Measurements from ENCODE around the gene ST8SIA2.

The ST8SIA2 gene, protein sequence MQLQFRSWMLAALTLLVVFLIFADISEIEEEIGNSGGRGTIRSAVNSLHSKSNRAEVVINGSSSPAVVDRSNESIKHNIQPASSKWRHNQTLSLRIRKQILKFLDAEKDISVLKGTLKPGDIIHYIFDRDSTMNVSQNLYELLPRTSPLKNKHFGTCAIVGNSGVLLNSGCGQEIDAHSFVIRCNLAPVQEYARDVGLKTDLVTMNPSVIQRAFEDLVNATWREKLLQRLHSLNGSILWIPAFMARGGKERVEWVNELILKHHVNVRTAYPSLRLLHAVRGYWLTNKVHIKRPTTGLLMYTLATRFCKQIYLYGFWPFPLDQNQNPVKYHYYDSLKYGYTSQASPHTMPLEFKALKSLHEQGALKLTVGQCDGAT

DNA sequence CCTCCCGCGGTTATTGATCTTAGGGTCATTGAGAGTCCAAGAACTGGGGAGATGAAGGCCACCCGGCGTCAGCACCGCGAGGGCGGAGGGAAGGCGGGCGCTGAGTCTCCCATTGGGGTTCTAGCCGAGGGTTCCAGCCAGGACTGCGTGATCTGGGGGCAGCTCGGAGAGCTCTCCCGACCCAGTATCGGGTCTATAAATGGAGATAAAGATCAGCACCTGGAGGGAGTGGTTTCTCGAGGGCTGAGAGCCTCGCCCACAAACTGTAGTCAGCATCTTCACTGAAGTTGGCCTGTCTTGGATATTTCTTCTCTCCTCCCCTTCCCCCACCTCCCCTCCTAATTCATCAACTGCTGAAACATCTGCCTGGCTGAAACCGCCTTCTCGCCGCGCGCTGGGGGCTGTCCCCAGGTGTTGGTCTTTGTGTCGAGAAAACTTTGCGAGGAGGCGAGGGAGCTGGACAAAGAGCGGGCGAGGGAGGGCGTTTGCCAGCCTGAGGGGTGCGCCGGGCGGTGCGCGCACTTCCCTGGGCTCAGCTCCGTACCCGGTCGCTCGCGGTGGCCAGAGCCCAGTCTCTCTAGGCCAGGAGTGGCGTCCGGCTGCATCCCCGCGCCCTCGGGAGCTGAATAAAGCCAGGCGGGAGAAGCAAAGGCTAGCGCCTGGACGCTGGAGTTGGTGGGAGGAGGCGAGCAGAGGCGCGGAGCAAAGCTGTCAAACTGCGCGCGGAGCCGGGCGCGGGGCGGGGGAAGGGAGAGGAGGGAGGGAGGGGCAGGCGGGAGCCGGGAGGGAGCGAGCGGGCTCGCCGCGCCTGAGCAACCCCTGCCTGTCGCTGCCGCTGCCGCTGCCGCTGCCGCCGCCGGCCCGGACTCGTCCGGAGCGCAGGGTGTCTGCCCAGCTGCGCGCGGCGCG lies at the start of gene ST8SIA2:
Gene ST8SIA2, plus strand, starts transcription at position 811 of the 909 bp plus-strand sequence. CDS start 184 bp downstream, outside the sequence.
- Mint-ChIP-seq H3K27ac (no peak within 1 kb of the TSS), H3K4me1 (no peaks in the 10 kb centered on the region), H3K4me3 (peak within 1 kb of the TSS; percentile 24), H3K9me3 (no peaks in the 10 kb centered on the region), H3K36me3 (ENCODE audit: low read depth) (no peaks in the 10 kb centered on the region), H3K27me3 (peaks cover 62% of the 10 kb centered on the region)
- ATAC-seq (peak; percentile 38), DNase-seq (no peak)

DNA sequence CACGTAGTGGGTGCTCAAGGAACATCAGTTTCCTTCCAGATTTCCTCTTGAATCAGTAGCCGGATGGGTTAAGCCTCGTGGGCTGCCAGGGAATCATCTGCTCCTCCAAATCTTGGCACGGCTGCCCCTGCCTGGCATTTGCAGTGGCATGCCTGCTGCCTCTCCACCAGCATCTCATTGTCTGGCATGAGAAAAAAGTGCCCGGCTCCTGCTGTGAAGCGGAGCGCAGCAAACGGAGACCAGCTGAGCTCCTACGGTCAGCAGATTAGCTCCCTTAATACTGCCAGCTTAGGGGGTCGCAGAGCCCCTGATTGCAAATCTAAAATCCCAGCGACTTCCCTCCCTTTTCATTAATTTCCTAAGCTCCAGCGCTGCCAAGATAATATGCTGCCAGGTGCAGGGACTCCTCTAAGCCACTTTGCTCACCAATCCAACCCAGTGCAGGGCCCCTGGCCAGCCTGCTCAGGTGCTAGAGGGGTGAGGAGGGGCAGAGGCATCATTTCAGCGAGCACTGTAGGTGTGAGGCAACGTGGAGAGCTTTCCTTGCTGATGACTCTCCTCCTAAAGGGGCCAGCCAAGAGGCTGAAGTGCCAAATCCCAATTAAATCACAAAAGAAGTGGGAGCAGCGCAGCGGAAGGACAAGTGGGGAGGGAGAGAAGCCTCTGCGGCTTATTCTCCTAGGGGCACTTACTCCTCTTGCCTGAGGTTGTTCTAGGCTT lies 49.6 kb upstream of the ST8SIA2 start:
- no peaks in the 10 kb centered on the region for H3K36me3 Mint-ChIP-seq (ENCODE audit: low read depth)

DNA sequence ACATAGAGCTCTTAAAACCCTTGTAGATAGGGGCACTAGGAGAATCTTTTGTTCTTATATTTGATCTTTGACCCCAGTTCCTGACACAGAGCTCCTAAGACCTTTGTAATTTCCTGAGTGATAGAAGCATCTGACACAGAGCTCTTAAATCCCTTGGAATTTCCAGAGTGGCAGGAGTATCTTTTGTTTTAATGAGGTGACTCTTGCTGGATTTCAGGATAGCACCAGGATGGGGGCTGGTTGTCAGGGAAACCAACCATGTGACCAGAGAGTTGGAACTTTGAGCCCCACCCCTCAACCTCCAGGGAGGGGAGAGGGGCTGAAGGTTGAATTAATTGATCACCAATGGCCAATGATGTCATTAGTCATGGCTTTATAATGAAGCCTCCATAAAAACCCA lies 47.6 kb upstream of the ST8SIA2 start:
- peaks cover 10% of the 10 kb centered on the region for H3K27me3 Mint-ChIP-seq
- no peaks in the 10 kb centered on the region for H3K4me1 Mint-ChIP-seq
- H3K36me3 Mint-ChIP-seq (ENCODE audit: low read depth): no peaks in the 10 kb centered on the region
- H3K27ac Mint-ChIP-seq: no peak overlapping the region
- ATAC-seq (no peak), DNase-seq (no peak)
- H3K4me3 Mint-ChIP-seq: no peak overlapping the region
- H3K9me3 Mint-ChIP-seq: no peaks in the 10 kb centered on the region

More for the DNA sequence above, 49.6 kb upstream of the ST8SIA2 start:
- DNase-seq (no peak), ATAC-seq (no peak)
- no peak overlapping the region for H3K4me3 Mint-ChIP-seq
- no peaks in the 10 kb centered on the region for H3K4me1 Mint-ChIP-seq
- peaks cover 10% of the 10 kb centered on the region for H3K27me3 Mint-ChIP-seq
- H3K27ac Mint-ChIP-seq: no peak overlapping the region
- no peaks in the 10 kb centered on the region for H3K9me3 Mint-ChIP-seq

DNA sequence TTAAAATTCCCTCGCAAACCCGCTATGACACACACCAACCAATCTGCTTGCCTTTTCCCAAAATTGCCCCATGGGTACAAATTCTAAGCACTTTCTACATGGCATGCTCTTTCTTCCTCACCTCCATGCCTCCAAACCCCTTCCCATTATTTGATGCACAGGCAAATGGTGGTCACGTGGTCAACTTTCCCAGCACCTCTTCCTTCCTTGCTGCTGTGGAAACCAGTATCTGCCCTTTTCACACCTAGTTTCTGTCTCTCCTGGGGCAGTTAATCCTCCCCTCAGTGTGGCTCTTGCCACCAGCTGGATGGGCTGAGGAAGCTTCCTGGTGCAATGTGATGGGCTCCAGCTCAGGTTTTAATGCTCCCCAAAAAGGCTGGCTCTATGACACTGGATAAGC lies 38.4 kb upstream of the ST8SIA2 start:
- Mint-ChIP-seq H3K36me3 (ENCODE audit: low read depth) (no peaks in the 10 kb centered on the region), H3K4me1 (no peaks in the 10 kb centered on the region)
- no peak for DNase-seq

DNA sequence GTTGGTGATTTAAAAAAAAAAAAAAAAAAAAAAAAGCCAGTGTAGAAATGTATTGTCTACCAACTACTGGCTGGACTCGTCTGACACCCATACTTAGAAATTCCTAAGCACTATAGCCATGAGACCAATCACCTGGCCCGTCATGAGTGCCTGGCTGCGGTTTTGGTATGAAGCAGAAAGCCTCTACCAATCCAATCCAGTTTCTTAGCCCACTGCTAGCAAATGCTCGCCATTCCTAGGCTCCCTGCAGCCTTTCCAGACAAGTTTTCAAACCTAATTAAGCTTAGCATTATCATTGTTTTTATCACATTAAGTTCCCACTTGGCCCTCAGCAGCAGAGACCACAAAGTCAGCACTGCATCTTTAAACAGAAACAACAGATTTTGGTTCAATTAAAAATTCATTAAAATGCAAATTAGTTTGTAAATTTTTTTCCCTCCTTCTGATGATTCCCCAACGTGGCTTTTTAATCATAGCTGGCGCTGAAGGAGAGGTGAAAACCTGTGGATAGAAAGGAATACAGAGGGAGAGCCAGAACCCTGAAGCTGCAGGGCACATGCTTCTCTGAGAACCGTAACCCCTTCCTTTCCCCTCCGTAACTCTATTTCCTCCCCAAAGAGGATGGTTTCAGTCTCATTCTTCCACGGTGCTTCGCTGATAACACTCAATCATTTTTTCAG lies 32.2 kb upstream of the ST8SIA2 start:
- H3K27me3 Mint-ChIP-seq: peaks cover 4% of the 10 kb centered on the region
- no peak overlapping the region for H3K27ac Mint-ChIP-seq
- no peaks in the 10 kb centered on the region for H3K9me3 Mint-ChIP-seq
- no peaks in the 10 kb centered on the region for H3K4me1 Mint-ChIP-seq
- ATAC-seq (no peak), DNase-seq (no peak)
- no peaks in the 10 kb centered on the region for H3K36me3 Mint-ChIP-seq (ENCODE audit: low read depth)
- H3K4me3 Mint-ChIP-seq: no peak overlapping the region

More for the DNA sequence above, 38.4 kb upstream of the ST8SIA2 start:
- peaks cover 10% of the 10 kb centered on the region for H3K27me3 Mint-ChIP-seq
- H3K4me3 Mint-ChIP-seq: no peak overlapping the region
- H3K27ac Mint-ChIP-seq: no peak overlapping the region
- ATAC-seq: no peak
- no peaks in the 10 kb centered on the region for H3K9me3 Mint-ChIP-seq

DNA sequence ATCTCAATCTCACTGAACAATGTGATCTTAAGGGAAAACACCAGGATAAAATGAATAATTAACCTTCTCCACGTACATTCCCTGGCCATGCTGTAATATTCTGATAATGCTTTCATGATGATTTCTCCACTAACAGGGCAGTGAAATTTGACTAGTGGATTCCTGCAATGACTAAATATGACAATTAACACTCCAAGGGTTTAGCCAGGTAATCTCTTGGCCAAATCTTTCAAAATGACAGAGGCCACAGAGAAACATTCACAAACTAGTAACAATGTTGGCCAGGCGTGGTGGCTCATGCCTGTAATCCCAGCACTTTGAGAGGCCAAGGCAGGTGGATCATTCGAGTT lies 31.7 kb upstream of the ST8SIA2 start:
- Mint-ChIP-seq H3K4me1 (no peaks in the 10 kb centered on the region), H3K36me3 (ENCODE audit: low read depth) (no peaks in the 10 kb centered on the region), H3K27me3 (no peaks in the 10 kb centered on the region), H3K9me3 (no peaks in the 10 kb centered on the region), H3K27ac (no peak overlapping the region), H3K4me3 (no peak overlapping the region)
- DNase-seq: no peak
- no peak for ATAC-seq

DNA sequence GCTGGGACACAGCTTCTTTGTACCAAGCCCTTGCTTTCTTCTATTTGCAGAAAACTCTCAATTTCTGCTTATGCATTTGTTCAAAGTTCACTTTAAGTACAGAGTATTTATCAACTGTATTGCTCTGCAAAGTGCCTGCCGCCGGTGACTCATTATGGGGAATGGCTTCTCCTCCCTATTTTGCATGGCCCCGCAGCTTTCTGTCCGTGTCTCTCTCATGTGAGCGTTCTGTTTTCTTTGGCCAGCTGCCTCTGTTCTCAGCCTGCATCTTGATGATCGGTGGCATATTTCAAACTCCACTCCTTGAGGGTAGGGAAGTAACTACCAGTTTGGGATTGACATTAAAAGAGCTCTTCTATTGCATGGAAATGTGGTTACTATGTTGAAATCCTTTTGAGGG lies 28.6 kb upstream of the ST8SIA2 start:
- no peak for DNase-seq
- Mint-ChIP-seq H3K4me3 (no peak overlapping the region), H3K27ac (no peak overlapping the region), H3K4me1 (no peaks in the 10 kb centered on the region), H3K36me3 (ENCODE audit: low read depth) (no peaks in the 10 kb centered on the region), H3K27me3 (no peaks in the 10 kb centered on the region), H3K9me3 (no peaks in the 10 kb centered on the region)
- ATAC-seq: no peak

DNA sequence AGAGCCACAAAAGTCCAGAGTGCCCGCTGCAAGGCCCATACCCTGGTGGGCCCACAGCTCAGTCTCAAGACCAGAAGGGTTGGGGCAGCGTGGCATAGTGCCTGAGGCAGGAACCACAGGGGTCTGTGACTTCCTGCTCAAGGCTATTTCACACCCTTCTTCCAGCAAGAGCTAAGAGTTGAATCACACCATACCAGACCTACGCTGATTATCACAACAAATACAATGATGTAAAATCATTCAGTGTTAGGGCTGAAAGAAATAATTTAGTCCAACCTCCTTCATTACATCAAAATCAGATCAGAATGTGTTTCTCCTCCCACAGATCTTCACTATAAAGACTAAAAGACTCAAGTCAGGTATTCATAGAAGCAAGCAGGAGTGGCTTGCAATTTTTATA lies 27.8 kb upstream of the ST8SIA2 start:
- DNase-seq: no peak
- H3K36me3 Mint-ChIP-seq (ENCODE audit: low read depth): no peaks in the 10 kb centered on the region
- no peaks in the 10 kb centered on the region for H3K4me1 Mint-ChIP-seq
- ATAC-seq: no peak
- H3K27ac Mint-ChIP-seq: no peak overlapping the region
- no peaks in the 10 kb centered on the region for H3K9me3 Mint-ChIP-seq
- no peaks in the 10 kb centered on the region for H3K27me3 Mint-ChIP-seq
- no peak overlapping the region for H3K4me3 Mint-ChIP-seq

DNA sequence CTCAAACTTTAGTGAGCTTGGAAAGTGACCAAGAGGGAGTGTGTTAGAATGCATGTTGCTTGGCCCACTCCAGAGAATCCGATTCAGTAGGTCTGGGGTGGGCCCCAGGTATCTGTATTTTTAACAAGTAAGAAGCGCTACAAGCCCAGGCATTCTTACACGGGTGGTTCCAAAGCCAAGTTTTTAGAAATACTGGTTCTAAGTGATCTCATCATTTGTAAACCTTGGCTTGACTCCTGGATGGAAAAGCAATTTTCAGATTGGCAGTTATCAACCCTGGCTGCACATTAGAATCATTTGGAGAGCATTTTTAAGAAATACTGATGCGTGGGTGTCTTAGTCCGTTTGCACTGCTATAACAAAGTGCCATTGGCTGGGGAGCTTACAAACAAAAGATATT lies 27.3 kb upstream of the ST8SIA2 start:
- no peaks in the 10 kb centered on the region for H3K4me1 Mint-ChIP-seq

DNA sequence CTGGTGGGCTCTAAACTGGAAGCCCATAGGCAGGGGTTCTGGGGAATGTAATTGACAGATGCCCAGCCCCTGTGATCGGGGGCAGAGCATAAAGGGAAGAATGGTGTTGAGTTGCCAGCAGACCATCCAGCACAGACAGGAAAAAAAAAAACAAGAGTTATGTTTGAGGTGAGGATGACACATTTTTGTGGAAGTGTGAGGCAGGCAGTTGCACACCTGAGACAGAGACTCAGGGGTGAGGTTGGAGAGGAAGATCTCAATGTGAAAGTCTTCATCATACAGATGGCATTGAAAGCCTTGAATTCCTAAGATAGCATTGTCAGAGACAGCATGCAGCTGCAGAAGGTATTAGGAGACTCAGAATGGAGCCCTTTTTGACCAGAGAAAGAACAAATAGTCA lies 18.6 kb upstream of the ST8SIA2 start:
- Mint-ChIP-seq H3K4me1 (no peaks in the 10 kb centered on the region), H3K9me3 (peaks cover 5% of the 10 kb centered on the region), H3K27me3 (peaks cover 17% of the 10 kb centered on the region), H3K4me3 (no peak overlapping the region), H3K36me3 (ENCODE audit: low read depth) (no peaks in the 10 kb centered on the region), H3K27ac (no peak overlapping the region)
- ATAC-seq (no peak), DNase-seq (no peak)

More for the DNA sequence above, 27.3 kb upstream of the ST8SIA2 start:
- no peak overlapping the region for H3K27ac Mint-ChIP-seq
- ATAC-seq: no peak
- H3K36me3 Mint-ChIP-seq (ENCODE audit: low read depth): no peaks in the 10 kb centered on the region
- H3K4me3 Mint-ChIP-seq: no peak overlapping the region
- H3K9me3 Mint-ChIP-seq: no peaks in the 10 kb centered on the region
- no peak for DNase-seq
- peaks cover 2% of the 10 kb centered on the region for H3K27me3 Mint-ChIP-seq

DNA sequence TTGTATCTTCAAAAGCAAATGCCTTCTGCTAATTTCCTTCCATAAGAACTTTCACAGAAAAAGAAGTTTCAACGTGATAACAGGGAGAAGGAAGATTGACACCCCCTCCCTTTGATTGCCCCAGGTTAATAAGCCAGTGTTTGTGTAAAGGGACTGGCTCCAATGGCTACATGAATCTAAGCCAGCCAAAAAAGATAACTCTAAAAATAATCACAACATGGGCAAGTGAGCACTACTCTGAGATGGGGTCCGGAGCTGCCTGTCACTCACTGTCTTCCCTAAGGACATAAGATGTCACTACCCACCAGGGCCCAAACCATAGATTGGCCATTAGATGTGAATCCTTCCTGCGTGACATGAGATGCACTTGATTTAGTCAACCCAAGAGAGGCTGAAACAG lies 17.6 kb upstream of the ST8SIA2 start:
- DNase-seq (no peak), ATAC-seq (no peak)
- Mint-ChIP-seq H3K9me3 (peaks cover 5% of the 10 kb centered on the region), H3K36me3 (ENCODE audit: low read depth) (no peaks in the 10 kb centered on the region), H3K4me1 (no peaks in the 10 kb centered on the region), H3K4me3 (no peak overlapping the region), H3K27me3 (peaks cover 16% of the 10 kb centered on the region), H3K27ac (no peak overlapping the region)

DNA sequence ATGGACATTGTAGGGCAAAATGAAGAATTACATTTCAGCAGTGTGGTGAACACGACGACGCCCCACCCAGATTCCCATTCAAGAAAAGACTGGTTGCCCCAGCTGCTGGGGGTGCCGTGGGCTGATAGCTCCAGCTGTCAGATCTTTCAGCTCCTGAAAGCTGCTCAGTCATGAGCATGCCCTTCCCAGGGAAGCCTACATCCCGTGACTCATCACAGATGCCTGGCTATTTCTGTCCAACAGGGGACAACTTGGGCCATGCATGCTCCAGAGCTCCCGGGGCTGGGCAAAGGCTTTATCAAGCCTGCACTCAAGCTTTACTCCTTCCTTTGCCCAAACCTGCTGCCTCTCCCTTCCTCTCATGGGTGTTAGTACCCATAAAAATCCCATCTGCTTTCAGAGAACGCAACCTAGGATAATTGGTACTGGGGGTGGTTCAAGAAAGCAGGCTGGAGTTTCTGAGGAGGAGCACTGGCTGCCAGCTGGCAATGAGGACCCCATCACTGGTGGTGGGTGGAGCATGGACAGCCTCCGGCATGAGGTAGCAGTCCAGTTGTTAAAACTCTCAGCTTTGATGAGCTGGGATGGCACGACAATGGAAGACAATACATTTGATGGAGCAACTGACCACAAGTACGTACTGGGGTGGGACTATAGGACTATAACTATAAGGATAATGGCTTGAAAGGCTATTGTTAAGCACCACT lies 16.4 kb upstream of the ST8SIA2 start:
- H3K9me3 Mint-ChIP-seq: peaks cover 5% of the 10 kb centered on the region
- no peaks in the 10 kb centered on the region for H3K4me1 Mint-ChIP-seq
- peaks cover 15% of the 10 kb centered on the region for H3K27me3 Mint-ChIP-seq
- no peak for ATAC-seq
- no peak overlapping the region for H3K4me3 Mint-ChIP-seq
- no peak overlapping the region for H3K27ac Mint-ChIP-seq
- DNase-seq: no peak
- no peaks in the 10 kb centered on the region for H3K36me3 Mint-ChIP-seq (ENCODE audit: low read depth)

DNA sequence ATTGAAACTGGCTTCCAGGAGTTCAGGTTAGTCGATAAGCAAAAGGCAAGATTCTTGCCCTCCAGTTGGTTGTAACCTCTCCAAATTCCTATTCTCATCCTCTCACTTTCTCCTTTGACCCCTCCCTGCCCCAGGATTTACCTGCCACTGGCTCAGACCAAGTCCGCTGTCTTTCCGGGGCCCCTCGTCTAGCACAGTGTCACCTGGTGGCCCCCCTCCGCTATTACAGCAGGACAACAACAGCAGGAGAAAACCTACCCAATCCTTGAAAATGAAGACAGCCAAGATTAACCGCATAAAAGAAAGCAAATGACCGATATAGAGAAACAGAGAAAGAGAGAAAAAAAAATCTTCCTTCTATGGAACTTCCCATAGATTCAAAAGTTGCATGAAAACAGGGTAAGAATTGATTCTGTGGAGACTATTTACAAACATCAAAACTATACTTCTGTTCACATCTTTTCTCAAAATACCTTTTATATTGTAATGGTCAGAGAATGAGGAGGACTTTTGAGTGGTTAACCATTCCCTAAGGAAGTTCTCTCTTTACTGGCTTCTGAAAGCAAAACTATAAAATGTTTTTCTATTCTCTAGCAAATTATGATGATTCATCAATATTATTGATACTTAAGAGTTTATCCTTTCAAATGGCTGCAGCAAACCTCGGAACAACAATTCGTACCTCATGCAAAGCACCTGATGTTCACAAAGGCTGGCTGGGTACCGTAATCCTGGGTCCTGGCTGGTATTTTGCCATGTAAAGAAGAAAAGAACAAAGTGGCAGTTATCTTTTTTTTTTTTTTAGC lies 10.0 kb upstream of the ST8SIA2 start:
- Mint-ChIP-seq H3K36me3 (ENCODE audit: low read depth) (no peaks in the 10 kb centered on the region), H3K27ac (no peak overlapping the region), H3K9me3 (peaks cover 5% of the 10 kb centered on the region), H3K4me3 (no peak overlapping the region), H3K27me3 (peaks cover 7% of the 10 kb centered on the region), H3K4me1 (no peaks in the 10 kb centered on the region)
- ATAC-seq: no peak
- peak; percentile 43 for DNase-seq

All from activated naive CD8-positive, alpha-beta T cell treated with anti-CD3 and anti-CD28 coated beads, Interleukin-2, amount 50 U/mL, for 24 hours (primary cell).